Hindlimb muscle (tissue), 1 donor: Measurements from ENCODE around the gene PPIP5K1. TPM values are rescaled to one million over a fixed set of nuclear protein-coding genes. Genes with fewer than 3 reads are reported as not detected.
"Not testable (repeated sequence)": the region's sequence is repeated elsewhere in the genome, so short reads cannot be mapped to it uniquely, and the experiment has no call there.

Source experiments
- DNase-seq: peaks from one replicate; pipeline ENCODE4 v3.0.0-alpha.2; 2013
- polyA plus RNA-seq: library from polyadenylated mRNA; unstranded; fragments of 120-200 nt; gene quantifications from one replicate; pipeline ENCODE4 v1.2.1, GENCODE V29; 2013; ENCODE audit not compliant: insufficient read length

The PPIP5K1 gene
- polyA plus RNA-seq = 8.4 TPM

- DNase-seq = not testable (repeated sequence)
Measured at GRCh38 chr15:43589778-43590466, at the start of gene PPIP5K1. TSS of gene PPIP5K1 (minus strand) at chr15:43590208. CDS start at chr15:43584504, 5,704 bp downstream.

- DNase-seq = not testable (repeated sequence)
Measured at GRCh38 chr15:43638464-43639204, 48.6 kb upstream of the PPIP5K1 start.

DNA sequence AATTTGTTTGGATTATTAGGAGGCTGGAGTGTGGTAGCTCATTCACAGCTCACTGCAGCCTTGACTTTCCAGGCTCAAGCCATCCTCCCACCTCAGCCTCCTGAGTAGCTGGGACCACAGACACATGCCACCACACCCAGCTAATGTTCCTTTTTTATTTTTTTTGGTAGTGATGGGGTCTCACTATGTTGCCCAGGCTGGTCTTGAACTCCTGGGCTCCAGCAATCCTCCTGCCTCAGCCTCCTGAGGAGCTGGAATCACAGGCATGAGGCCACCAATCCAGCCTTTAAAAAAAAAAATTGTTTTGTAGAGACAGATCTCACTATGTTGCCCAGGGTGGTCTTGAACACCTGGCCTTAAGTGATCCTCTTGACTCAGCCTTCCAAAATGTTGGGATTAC, 36.9 kb upstream of the PPIP5K1 start:
- not testable (repeated sequence) for DNase-seq

- no peak for DNase-seq
Measured at GRCh38 chr15:43625106-43625505, 35.1 kb upstream of the PPIP5K1 start.

DNA sequence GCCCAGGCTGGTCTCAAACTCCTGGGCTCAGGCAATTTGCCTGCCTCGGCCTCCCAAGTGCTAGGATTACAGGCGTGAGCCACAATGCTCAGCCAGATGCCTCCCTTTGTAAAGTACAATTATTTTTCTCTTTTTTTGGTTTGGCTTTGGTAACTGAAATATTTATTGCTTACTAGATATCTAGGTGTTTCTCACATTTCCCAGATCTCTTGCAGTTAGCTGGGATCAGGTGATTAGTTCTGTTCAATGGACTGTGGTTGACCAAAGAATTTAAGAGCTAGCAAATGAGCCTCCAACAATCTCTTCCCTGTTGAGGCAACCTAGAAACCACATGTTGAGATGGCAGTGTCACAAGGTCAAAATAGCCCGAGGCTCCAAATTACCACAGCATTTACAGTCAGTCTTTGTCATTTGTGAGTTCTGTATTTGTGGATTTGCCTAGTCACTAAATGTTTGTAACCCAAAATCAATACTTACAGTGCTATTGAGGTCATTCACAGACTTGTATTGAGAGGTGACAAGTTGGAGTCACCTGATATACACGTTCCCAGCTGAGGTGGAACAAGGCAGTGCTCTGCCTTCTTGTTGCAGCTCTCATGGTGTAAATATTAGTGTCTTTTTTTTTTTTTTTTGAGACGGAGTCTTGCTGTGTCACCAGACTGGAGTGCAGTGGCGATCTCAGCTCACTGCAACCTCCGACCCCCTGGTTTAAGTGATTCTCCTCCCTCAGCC, 32.2 kb upstream of the PPIP5K1 start:
- DNase-seq = not testable (repeated sequence)

DNA sequence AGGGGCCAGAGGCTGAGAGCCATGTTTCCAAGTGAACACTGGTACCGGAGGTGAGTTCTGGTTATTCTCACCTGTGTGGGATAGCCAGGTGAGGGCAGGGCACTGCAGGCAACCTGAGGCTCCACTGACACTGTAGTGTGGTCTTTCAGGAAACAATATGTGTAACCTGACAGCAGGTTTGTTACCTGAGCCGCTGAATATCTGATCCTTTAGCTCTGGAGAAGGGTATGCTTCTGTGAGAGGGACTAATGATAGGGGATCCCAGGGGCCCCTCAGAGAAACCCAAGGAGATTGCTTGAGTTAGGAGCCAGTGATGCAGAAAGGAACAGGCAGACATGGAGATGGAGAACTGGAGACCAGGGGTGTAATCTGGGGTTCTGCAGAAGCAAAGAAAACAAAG, 28.7 kb upstream of the PPIP5K1 start, which contains the start of gene STRC:
STRC (minus strand) TSS at position 101 of the 400 bp plus-strand sequence; CDS start at position 23, 78 bp downstream.
- DNase-seq = not testable (repeated sequence)

DNA sequence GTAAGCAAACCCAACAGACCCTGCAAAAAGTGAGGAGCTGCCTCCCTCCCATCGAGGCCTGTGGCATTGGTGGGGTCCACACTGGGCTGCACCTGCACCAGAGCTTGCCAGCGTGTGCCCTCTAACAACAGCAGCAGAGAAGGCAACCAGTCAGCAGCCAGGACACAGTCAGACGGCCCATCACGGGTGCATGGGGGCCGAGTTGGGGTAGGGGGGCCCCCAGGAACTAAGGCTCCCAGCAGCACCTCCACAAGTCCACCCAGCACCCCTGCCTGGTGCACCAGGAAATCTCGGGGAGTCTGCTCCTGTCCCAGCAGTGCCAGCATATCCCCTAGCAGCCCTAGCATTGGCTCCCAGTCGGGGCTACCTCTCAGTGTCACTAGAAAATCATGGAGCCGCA, 27.7 kb upstream of the PPIP5K1 start:
- DNase-seq = not testable (repeated sequence)

DNA sequence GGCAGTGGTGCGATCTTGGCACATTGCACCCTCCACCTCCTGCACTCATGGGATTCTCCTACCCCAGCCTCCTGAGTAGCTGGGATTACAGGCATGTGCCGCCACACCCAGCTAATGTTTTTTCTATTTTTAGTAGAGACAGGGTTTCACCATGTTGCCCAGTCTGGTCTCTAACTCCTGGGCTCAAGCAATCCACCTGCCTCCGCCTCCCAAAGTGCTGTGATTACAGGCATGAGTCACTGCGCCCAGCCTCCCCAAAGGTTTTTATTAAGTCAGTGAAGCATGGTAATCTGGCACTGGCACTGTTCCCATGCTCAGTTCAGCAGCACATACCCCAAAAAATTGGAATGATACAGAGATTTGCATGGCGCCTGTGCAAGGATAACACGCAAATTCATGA, 12.2 kb upstream of the PPIP5K1 start:
- peak; percentile 16 for DNase-seq

- not testable (repeated sequence) for DNase-seq
Measured at GRCh38 chr15:43600200-43600599, 10.2 kb upstream of the PPIP5K1 start.

DNA sequence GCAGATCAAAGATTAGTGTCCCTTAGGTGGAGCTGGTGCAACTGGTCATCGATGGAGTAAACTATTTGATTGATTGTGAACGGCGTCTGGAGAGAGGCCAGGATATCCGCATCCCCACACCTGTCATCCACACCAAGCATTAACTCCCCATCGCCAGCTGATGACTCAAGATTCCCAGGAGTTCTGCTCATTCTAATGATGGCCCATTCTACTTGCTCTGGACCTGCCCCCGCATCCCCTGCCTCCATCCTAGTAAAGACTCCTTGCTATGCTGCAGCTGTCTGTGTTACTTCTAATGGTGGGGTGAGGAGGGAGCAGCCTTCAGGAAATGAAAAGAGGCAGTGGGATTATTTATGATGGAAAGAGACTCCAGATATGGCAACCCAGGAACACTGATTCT, 9.1 kb upstream of the PPIP5K1 start:
- DNase-seq = not testable (repeated sequence)

DNA sequence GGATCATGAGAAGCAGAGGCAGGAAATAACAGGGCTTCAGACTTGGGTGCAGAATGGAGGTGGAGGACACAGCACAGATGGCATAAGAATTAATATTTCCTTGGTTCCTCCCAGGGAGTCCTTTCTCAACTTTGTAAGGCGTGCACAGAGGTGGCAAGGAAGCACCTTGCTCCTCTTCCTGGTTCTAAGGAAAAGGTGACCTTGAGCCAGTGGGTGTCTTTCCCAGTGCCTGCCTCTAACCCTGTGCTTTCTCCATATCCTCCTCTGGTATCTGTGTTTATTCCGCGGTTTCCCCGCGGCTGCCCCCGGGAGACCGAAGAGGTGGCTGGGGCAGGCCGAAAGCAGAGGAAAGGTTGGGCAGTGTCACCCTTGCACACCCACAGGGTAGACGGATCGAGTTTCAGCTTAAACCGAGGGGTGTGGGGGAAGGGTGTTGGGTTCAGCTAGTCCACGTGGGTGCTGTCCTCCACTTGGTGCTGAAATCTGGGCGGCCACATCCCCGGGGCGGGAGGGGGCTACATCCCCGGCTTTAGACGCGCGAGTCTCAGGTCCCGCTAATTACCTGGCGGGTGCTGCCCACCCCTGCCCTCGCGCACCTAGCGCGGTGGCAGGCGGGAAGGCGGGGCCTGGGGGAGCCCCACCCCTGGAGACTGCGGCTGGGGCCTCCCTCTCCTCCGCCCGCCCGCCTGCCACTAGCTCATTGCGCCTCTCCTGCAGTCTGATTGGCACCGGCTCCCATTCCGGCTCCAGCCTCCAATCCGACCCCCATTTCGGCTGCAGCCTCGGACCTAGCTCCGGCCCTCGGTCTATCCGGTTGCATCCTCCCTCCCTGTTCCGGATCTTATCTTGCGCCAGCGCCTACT, 3.6 kb upstream of the PPIP5K1 start, which contains the start of gene CKMT1B:
CKMT1B (plus strand) TSS at position 700 of the 863 bp plus-strand sequence. CDS start 192 bp downstream, outside the sequence.
- DNase-seq = not testable (repeated sequence)

GRCh38 chr15:43592841-43593240, 2.8 kb upstream of the PPIP5K1 start:
- DNase-seq = not testable (repeated sequence)

DNA sequence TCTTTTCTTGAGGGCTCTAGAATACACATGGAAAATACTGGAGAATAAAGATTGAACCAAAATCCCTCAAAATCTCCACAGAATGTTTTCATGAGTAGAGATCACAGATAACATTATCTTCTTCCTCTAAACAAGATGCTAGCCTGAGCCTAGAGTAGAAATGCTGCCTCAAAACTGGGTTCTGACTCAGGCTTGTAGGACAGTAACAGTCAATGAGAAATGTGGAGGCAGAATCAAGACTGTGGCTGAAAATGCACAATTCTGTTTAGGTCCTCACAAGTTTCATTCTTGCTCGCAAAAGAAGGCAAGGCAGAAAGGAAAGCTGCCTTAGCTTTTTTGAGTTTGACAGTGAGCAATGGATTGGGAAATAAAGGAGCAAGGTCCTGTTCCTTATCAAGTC, 15.4 kb downstream of the PPIP5K1 start:
- not testable (repeated sequence) for DNase-seq

DNA sequence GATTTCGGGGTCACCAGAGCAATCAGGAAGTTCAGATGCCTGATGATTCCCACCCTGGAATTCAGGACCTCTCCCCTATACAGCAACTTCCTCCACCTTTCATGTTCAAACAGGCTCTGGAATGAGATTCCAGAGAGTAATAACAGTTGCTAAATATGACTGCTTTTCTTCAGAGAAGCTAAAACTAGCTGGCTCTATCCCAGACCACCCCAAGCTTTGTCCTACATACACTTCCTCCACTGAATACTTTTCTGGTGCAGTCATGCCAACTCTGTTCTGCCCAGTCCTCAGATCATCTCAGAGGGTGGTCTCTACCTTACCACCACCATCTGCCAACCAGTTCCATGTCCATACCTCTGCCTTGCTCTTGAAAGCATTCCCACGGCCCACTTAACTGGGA, 23.4 kb downstream of the PPIP5K1 start:
- DNase-seq = not testable (repeated sequence)

- not testable (repeated sequence) for DNase-seq
Measured at GRCh38 chr15:43563793-43564192, 26.2 kb downstream of the PPIP5K1 start.

DNA sequence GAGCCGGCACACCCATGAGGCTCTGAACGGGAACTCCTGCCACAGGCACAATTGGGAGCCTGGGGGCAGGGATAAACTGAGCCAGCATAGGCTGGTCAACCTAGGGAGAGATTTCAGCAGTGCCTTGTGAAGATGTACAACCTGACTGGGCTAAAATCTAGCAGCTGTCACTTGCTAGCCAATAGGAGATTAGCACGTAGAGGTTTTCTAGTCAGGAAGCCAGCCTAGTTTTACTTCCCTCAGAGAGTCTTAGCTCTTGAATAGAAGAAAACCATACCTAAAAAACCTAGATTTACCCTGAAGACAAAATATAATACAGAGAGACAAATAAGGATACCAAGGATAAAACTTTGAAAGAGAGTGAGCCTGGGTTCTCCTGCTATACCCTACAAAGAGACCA, 27.3 kb downstream of the PPIP5K1 start:
- not testable (repeated sequence) for DNase-seq

DNA sequence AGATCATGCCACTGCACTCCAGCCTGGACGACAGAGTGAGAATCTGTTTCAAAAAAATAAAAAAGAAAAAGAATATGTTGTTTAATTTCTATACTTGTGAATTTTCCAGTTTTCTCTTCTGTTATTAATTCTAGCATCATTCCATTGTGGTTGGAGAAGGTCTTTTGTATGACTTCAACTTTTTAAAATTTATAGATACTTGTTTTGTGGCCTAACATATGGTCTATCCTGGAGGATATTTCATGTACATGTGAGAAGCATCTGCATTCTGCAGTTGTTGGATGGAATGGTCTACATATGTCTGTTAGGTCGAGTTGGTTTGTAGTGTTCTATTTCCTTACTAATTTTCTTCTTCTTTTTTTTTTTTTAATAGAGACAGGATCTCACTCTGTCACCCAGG, 37.0 kb downstream of the PPIP5K1 start:
- DNase-seq = no peak

GRCh38 chr15:43552256-43552655, 37.8 kb downstream of the PPIP5K1 start:
- DNase-seq = no peak

- no peak for DNase-seq
Measured at GRCh38 chr15:43550527-43551363, 39.3 kb downstream of the PPIP5K1 start.

DNA sequence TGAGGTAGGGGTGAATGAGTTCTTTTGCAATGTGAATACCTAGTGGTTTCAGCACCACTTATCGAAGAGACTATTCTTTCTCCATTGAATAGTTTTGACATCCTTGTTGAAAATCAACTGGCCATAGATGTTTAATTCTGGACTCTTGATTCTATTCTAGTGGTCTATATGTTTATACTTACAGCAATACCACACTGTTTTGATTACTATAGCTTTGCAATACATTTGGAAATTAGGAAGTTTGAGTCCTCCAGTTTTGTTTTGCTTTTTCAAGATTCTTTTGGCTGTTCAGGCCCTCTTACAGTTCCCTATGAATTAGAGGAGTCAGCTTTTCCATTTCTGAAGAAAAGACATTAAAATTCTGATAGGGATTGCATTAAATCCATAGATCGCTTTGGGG, 42.5 kb downstream of the PPIP5K1 start:
- no peak for DNase-seq

DNA sequence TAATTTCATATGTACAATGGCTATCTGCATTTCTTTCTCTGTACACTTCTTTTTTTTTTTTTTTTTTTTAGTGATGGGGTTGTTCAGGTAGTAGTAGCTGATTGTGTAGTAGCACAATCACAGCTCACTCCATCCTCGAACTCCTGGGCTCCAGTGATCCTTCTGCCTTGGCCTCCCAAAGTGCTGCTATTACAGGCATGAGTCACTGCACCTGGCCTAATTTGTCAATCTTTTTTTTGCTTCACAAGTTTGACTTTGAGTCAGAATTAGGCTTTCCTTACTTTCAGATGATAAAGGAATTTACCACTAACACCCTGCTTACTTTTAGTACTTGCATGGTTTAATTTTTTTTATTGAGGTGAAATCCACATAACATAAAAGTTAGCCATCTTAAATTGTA, 44.6 kb downstream of the PPIP5K1 start:
- DNase-seq = no peak
